Urinary bladder (tissue), 4 donors: ENCODE results near the gene TNIP2. TPM values are rescaled to one million over a fixed set of nuclear protein-coding genes. Genes with fewer than 3 reads are reported as not detected.
"Not testable (repeated sequence)": the region's sequence is repeated elsewhere in the genome, so short reads cannot be mapped to it uniquely, and the experiment has no call there.

ENCODE experiments used
- DNase-seq: peaks from one replicate; pipeline ENCODE4 v3.0.0-alpha.2; 2015; ENCODE audit errors: extremely low spot score
- H3K27ac ChIP-seq: one replicate; pipeline ENCODE4 v1.5.1; 2013; ENCODE audit warnings: low read depth, mild to moderate bottlenecking, moderate library complexity
- H3K36me3 ChIP-seq: one replicate; pipeline ENCODE4 v1.6.1; 2013; ENCODE audit warnings: mild to moderate bottlenecking, moderate library complexity; ENCODE audit not compliant: insufficient read depth
- H3K4me1 ChIP-seq: one replicate; pipeline ENCODE4 v1.6.1; 2013; ENCODE audit warnings: mild to moderate bottlenecking, moderate library complexity; ENCODE audit not compliant: insufficient read depth
- H3K4me3 ChIP-seq: one replicate; pipeline ENCODE4 v1.5.1; 2013; ENCODE audit warnings: low read depth, low read length
- WGBS: extraction: QIAGEN DNeasy Blood & Tissue Kit; methylation state at CpG from one replicate; pipeline ENCODE4 v1.1.7; 2013; 5-methylcytosine and 5-hydroxymethylcytosine counted together
- polyA plus RNA-seq: library from polyadenylated mRNA; stranded (reverse); fragments of 200-250 nt; gene quantifications from one replicate; pipeline ENCODE4 v1.2.3, GENCODE V29; 2013
- total RNA-seq: library from RNA; depleted of rRNA; stranded (reverse); fragments of >200 nt; gene quantifications from one replicate; pipeline ENCODE4 v1.2.3, GENCODE V29; 2014
- donor health status: healthy with polysubstance abuse.
- donor health status: healthy.

TNIP2 gene
- total and polyA plus RNA-seq, 2 donors = 13.1 to 49.8 TPM

GRCh38 chr4:2734612-2735011 is 21.5 kb downstream of the TNIP2 start:
- H3K4me1 ChIP-seq = no peaks in the 10 kb centered on the region
- H3K36me3 ChIP-seq = peaks cover 5% of the 10 kb centered on the region
- 85% methylated on average over 1 of the region's 1 CpG for WGBS
- no peak for DNase-seq
- H3K27ac ChIP-seq = no peak overlapping the region
- no peak overlapping the region for H3K4me3 ChIP-seq

GRCh38 chr4:2733844-2734574 is 22.1 kb downstream of the TNIP2 start:
- no peak for DNase-seq
- Histone ChIP-seq H3K4me1 (no peaks in the 10 kb centered on the region), H3K4me3 (no peak overlapping the region), H3K36me3 (peaks cover 8% of the 10 kb centered on the region), H3K27ac (no peak overlapping the region)
- 94% methylated on average over 2 of the region's 2 CpGs for WGBS

DNA sequence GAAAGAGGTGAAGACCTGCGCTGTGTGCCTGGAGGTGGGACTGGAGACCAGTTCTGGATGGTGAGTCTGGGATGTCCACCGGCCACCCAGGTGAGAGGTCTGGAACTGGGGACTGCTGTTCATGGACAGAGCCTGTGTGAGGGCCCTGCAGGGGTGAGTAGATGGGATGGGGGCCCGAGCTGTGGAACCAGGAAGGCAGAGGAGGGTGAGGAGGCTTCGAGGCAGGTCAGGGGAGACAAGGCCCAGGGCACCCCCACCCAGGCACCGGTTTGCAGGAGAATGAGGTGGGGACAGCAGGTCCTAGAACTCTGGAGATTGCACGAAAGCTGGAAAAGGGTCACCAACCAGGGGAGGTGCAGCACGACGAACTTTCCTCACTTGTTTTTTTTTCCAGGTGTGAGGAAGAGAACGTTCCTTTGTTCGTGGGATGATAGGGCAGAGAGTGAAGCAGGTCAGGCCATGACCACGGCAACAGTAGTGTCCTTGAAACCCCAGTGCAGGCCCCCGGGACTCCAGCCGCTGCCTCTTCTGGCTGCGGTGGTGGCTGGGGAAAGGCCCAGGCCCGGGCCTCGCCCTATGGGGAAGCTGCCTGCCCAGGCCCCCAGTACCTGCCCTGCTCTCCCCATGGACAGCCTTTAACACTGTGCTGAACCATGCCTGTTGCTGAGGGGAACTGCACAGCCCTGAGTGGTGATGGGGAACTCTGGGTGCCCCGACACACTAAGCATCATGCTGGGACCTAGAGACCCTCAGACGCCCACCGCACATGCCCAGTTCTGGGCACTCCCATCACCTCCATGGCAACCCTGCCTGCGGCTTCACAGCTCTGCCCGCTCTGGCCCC is 22.9 kb downstream of the TNIP2 start:
- 89% methylated on average over 21 of the region's 21 CpGs for WGBS
- H3K27ac ChIP-seq = no peak overlapping the region
- peaks cover 8% of the 10 kb centered on the region for H3K36me3 ChIP-seq
- no peak overlapping the region for H3K4me3 ChIP-seq
- no peaks in the 10 kb centered on the region for H3K4me1 ChIP-seq
- DNase-seq = no peak

- H3K4me1 ChIP-seq = no peaks in the 10 kb centered on the region
- no peak overlapping the region for H3K27ac ChIP-seq
- H3K36me3 ChIP-seq = peaks cover 8% of the 10 kb centered on the region
- 91% methylated on average over 6 of the region's 6 CpGs for WGBS
- DNase-seq = no peak
- no peak overlapping the region for H3K4me3 ChIP-seq
Observed at GRCh38 chr4:2732526-2732925, 23.6 kb downstream of the TNIP2 start.

DNA sequence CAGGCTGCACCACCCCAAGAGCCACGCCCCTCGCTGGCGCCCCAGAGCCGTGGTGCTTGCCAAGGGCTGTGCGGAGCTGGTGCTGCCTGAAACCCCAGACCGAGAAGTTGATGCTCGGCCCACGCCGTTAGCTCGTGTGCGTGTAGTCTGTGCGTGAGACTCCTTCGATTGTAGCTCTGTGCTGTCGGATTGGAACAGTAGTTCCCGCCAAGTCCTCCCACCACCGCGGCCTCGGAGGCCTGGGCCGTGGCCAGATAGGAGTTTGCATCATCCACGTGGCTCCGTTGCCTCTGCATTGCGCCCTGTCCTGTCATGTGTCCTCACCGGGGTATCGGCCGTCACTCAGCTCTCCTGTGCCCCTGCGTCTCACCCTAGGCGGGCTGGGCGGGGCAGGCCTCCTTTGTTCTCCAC is 24.2 kb downstream of the TNIP2 start:
- Histone ChIP-seq H3K4me3 (no peak overlapping the region), H3K4me1 (no peaks in the 10 kb centered on the region), H3K27ac (no peak overlapping the region), H3K36me3 (peaks cover 8% of the 10 kb centered on the region)
- DNase-seq = no peak
- 91% methylated on average over 28 of the region's 28 CpGs for WGBS

GRCh38 chr4:2729533-2729875 is 26.6 kb downstream of the TNIP2 start:
- no peak for DNase-seq
- H3K36me3 ChIP-seq = peaks cover 8% of the 10 kb centered on the region
- no peak overlapping the region for H3K27ac ChIP-seq
- no peak overlapping the region for H3K4me3 ChIP-seq
- WGBS = 98% methylated on average over 9 of the region's 9 CpGs
- no peaks in the 10 kb centered on the region for H3K4me1 ChIP-seq

GRCh38 chr4:2728806-2729532 is 27.2 kb downstream of the TNIP2 start:
- H3K36me3 ChIP-seq = peaks cover 8% of the 10 kb centered on the region
- H3K4me1 ChIP-seq = no peaks in the 10 kb centered on the region
- no peak for DNase-seq
- WGBS = 95% methylated on average over 12 of the region's 12 CpGs
- H3K27ac ChIP-seq = no peak overlapping the region
- no peak overlapping the region for H3K4me3 ChIP-seq

- 80% methylated on average over 3 of the region's 3 CpGs for WGBS
- Histone ChIP-seq H3K4me1 (no peaks in the 10 kb centered on the region), H3K4me3 (no peak overlapping the region), H3K27ac (no peak overlapping the region), H3K36me3 (peaks cover 8% of the 10 kb centered on the region)
- no peak for DNase-seq
Observed at GRCh38 chr4:2728221-2728620, 27.9 kb downstream of the TNIP2 start.

DNA sequence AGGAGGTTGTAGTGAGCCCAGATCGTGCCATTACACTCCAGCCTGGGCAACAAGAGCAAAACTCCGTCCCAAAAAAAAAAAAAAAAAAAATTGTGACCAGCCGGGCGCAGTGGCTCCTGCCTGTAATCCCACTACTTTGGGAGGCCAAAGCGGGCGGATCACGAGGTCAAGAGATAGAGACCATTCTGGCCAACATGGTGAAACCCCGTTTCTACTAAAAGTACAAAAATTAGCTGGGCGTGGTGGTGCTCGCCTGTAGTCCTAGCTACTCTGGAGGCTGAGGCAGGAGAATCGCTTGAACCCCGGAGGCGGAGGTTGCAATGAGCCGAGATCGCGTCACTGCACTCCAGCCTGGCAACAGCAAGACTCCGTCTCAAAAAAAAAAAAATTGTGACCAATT is 29.3 kb downstream of the TNIP2 start:
- not testable (repeated sequence) for H3K4me1 ChIP-seq, H3K4me3 ChIP-seq, DNase-seq, H3K36me3 ChIP-seq, H3K27ac ChIP-seq
- WGBS = 96% methylated on average over 17 of the region's 17 CpGs

DNA sequence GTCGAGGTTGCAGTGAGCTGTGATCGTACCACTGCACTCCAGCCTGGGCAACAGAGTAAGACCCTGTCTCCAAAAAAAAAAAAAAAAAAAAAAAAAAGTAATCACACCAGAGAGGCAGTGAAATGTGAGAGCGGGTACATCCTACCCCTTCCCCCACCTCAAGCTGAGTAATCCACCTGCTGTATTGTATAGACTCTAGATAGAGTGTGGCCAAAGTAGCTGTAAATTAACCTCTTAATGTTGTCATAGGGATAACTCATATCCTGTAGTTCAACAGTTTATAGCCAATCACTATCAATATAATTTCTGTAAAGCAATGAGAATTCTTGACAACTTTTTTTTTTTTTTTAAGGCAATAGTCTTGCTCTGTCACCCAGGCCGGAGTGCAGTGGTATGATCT is 30.8 kb downstream of the TNIP2 start:
- no peak for DNase-seq
- Histone ChIP-seq H3K27ac (no peak overlapping the region), H3K4me1 (no peaks in the 10 kb centered on the region), H3K4me3 (no peak overlapping the region), H3K36me3 (peaks cover 3% of the 10 kb centered on the region)
- WGBS = 94% methylated on average over 4 of the region's 4 CpGs

DNA sequence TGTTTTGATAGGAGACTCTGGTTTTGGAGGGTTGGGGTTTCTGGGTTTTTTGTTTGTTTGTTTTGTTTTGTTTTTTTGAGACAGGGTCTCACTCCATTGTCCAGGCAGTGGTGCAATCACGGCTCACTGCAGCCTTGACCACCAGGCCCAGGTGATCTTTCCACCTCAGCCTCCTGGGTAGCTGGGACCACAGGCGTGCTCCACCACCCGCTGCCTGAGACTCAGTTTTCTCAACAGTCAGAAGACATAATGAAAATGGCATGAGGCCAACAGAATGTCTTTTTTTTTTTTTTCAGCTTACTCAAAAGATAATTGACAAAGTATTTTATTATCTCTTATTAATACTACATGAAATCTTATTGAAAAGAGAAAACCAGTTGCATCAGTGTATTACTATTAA is 32.4 kb downstream of the TNIP2 start:
- H3K4me1 ChIP-seq = no peaks in the 10 kb centered on the region
- no peak overlapping the region for H3K27ac ChIP-seq
- H3K4me3 ChIP-seq = no peak overlapping the region
- H3K36me3 ChIP-seq = no peaks in the 10 kb centered on the region
- DNase-seq = no peak
- 89% methylated on average over 3 of the region's 3 CpGs for WGBS

DNA sequence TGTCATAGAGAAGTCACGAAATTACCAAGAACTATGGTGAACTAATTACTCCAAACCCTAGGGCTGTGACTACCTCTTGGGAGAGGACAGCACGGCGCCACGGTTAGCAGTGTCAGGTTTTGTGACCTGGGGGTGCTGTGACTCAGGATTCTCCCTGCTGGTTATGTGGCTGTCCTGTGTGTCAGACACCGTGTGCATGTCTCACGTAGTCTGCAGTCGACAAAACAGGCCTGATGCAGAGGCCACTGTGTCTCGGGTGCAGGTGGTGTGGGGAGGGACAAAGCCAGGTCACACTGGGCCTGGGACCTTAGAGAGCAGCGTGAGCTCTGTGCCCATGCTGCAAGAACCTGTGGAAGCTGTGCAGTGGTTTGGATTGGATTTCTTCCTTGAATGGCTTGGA is 34.1 kb downstream of the TNIP2 start:
- Histone ChIP-seq H3K4me3 (no peak overlapping the region), H3K27ac (no peak overlapping the region), H3K36me3 (no peaks in the 10 kb centered on the region), H3K4me1 (no peaks in the 10 kb centered on the region)
- 94% methylated on average over 9 of the region's 9 CpGs for WGBS
- no peak for DNase-seq

DNA sequence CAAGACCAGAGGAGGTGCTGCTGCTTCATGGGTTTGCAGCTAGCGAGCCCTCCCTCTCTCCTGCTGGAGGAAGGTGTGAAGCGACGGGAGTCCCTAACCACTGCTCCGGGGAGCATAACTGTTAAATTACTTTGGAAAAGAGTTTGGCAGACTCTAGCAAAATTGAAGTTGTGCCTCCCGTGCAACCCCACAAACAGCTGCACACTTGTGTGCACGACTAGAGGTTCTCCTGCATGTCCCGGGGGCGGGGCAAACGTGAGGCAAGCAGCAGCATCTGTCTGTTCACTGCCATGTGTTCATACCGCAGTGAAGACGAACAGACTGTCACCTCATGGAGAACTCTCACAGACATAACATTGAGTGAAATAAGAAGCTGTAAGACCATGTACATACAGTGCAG is 34.5 kb downstream of the TNIP2 start:
- Histone ChIP-seq H3K36me3 (no peaks in the 10 kb centered on the region), H3K4me1 (no peaks in the 10 kb centered on the region), H3K27ac (no peak overlapping the region), H3K4me3 (no peak overlapping the region)
- WGBS = 83% methylated on average over 11 of the region's 11 CpGs
- no peak for DNase-seq

GRCh38 chr4:2716236-2716635 is 39.9 kb downstream of the TNIP2 start:
- no peak for DNase-seq
- Histone ChIP-seq H3K27ac (no peak overlapping the region), H3K4me3 (no peak overlapping the region), H3K4me1 (peaks cover 2% of the 10 kb centered on the region), H3K36me3 (no peaks in the 10 kb centered on the region)
- WGBS = 95% methylated on average over 8 of the region's 8 CpGs
